Pulmonary artery endothelial cell (primary cell): ENCODE measurements around the gene MRAP. TPM values are rescaled to one million over a fixed set of nuclear protein-coding genes. Genes with fewer than 3 reads are reported as not detected.

Experiments
- DNase-seq: peaks from one replicate; pipeline ENCODE4 v3.0.0-alpha.2; 2011; ENCODE audit warnings: low read depth, low spot score
- total RNA-seq: library from RNA; depleted of rRNA; stranded (reverse); fragments of >200 nt; gene quantifications from 2 replicates; pipeline ENCODE4 v1.2.3, GENCODE V29; 2014

The MRAP gene
- total RNA-seq, 1 donor from 2014 or later, result not detected

GRCh38 chr21:32347977-32348376 lies 49.3 kb downstream of the MRAP start:
- no peak for DNase-seq

- DNase-seq, result no peak
These were observed 50.1 kb downstream of the MRAP start for GRCh38 chr21:32348604-32349332.

DNA sequence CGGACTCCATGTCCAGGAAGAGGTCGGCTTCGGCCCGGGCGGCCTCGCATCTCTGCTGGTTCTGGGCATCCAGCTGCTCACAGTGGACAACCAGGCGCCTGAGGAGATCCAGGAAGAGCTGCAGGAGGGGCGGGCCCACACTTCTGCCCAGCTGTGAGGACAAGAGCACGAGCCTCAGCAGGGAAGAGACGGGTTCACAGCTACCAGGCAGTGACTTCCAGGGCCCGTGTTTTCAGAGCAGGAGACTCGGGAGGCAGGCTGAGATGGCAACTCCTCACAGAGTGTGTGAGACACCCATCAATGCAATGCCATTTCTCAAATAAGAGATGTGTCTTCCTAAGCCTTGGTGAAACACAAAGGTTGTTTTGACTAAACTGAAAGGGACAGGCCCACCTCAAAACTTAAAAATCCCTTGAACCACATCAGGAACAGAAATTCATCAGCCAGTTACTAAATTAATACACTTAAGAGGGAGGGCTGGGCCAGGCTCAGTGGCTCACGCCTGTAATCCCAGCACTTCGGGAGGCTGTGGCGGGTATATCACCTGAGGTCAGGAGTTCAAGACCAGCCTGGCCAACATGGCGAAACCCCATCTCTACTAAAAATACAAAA lies 50.8 kb downstream of the MRAP start:
- no peak for DNase-seq

DNA sequence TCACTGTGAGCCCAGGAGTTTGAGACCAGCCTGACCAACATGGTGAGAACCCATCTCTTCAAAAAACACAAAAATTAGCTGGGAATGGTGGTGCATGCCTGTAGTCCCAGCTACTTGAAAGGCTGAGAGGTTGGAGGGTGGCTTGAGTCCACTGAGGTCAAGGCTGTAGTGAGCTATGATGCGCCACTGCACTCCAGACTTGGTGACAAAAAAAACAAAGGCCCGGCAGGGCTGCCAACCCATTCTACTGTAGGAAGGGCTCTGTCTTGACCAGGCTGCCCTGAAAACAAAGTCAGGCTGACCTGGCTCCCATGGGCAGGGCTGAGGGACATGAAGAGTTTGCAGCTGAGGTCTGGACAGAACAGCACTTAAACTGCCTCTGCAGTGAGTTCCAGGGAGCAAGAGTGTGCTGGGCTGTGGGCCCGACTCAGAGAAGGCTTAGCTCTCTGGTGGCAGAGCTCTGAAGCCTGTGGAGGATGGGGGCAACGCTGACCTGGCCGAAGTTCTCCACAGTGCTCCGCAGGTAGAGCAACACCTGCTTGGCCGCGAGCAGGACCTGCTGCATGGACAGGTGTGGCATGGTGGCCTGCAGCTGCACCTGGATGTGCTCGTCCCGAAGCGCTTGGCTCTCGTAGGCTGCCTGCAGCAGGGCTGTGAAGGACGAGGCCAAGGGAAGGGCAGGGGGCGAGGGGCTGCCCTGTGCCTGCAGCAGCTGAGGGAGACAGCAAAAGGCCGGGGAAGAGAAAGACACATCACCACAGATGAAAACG lies 51.7 kb downstream of the MRAP start:
- no peak for DNase-seq

- no peak for DNase-seq
These were observed 52.3 kb downstream of the MRAP start for GRCh38 chr21:32350981-32351380.

DNA sequence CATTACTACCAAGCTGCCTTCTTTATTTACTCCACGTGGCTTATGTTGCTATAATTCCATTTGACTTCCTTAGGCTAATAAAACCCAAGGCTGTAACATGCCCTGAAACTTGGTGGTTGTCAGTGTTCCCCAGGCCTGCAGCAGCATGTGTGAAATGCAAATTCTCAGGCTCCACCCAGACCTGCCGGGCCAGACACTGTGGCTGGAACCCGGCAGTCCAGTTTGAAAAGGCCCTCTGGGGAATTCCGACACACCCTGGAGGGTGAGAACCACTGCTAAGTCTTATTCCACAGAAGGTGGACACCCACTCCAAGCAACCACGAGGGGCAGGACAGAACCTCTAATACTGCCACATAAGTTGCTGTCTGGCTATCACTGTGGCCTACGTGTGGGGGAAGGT lies 52.8 kb downstream of the MRAP start:
- no peak for DNase-seq

- no peak for DNase-seq
These were observed 53.9 kb downstream of the MRAP start for GRCh38 chr21:32352526-32352925.

GRCh38 chr21:32353002-32353711 lies 54.5 kb downstream of the MRAP start:
- DNase-seq, result no peak

DNA sequence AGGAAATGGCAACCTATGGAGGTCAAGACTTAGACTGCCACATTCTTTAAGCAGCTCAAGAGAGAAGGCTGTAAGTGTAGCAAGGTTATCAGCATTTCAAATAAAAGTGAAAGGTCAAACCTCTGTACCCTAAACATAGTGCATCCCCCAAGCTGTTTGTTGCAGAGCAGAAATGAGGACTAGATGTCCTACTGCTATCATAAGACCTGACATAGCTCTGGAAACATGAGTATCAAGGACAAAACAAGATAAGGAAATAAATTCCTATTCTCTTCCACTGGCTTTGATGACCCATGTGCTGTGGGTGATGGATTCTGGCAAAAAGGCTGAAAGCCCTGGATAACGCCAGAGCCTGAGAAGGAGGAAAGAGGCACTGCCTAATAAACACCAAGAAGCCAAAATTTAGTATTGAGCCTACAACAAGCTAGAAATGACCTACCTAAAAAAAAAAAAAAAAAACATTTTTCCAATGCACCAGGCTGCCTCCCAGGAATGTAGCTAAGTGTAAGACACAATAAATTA lies 58.3 kb downstream of the MRAP start:
- no peak for DNase-seq

DNA sequence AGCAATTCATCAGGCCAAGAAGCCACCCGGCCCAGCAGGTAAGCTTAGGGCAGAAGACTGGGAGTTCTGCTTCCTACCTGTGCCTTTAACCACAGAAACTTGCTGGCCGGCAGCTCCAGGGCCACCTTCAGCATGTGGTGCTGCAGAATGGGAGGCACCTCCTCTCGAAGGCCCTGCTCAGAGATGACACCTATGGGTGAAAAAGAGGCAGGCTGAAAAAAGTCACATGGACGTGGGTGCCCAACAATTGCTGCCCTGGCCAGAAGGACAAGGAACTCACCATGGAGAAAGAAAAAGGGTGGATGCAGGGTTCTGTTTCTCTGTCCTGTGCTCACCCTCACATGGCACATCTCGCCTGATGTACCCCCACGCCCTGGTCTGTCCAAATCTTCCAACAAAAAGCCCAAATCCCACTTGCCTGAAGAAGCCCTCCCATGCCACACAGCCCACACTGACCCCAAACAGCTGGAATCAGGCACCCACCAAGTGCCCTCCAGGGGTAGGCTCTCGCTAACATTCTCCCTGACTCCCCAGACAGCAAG lies 61.1 kb downstream of the MRAP start:
- DNase-seq, result no peak

DNA sequence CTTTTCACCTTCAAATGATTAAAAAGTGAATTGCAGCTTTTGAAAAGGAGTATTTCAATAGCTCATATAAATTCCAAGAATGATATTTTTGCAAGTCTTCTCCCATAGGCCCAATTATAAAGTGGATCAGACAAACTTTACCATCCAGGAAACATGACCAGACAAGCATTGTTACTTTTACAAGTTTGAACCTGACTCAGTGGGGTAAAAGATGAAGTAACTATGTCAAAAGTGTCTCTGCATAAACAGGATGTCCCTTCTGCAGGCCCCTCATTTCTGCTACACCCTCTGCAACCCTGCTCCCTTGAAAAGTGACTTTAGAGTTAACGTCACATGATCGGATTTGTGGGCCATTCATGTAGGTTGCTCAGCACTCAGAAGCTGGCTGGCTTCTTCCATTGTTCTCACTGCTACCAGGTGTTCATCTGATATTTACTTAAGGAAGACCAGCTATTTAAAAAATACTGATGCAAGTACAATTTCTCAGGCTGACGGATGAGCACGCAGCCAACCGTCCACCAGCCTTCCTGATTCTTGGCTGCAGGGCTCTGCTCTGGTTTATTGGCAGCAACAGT lies 61.8 kb downstream of the MRAP start:
- peak; percentile 22 for DNase-seq

Other genes starting within 250 kb of the MRAP start
- 14.5 and 21.9 TPM in 2 replicates for gene MIS18A, start 19.8 kb upstream of the MRAP start, total RNA-seq
- gene URB1, start 94.2 kb downstream of the MRAP start, total RNA-seq, result 20.0 and 25.8 TPM in 2 replicates
- 23.6 and 36.3 TPM in 2 replicates for gene EVA1C, start 113.9 kb downstream of the MRAP start, total RNA-seq